ENCODE data around the gene DLG4.

The DLG4 gene

DNA sequence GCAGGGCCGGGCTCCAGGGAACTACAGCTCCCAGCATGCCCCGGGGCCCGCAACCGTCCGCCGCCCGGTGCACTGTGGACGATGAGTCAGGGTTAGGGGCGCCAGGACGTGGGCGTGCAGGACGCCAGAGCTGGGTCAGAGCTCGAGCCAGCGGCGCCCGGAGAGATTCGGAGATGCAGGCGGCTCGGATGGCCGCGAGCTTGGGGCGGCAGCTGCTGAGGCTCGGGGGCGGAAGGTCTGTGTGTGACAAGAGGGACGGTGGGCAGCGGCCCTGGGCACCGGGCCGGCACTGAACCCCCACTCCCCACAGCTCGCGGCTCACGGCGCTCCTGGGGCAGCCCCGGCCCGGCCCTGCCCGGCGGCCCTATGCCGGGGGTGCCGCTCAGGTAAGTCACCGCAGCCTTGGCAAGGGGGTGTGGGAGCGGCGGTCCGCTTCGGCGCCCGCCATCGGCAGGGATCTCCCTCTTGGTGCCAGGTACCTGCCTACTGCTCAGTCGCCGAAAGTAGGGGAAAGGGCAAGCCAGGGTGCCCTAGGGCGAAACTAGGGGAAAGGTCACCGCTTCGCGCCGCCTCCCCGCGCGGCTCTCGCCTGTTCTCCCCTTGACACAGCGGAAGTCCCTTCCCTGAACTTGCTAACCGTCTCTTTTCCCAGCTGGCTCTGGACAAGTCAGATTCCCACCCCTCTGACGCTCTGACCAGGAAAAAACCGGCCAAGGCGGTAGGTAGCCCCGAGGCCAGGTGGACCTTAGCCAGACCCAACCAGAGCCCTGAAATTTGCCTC, at the start of gene DLG4, which contains the start of gene ACADVL:
Gene DLG4 (minus strand): TSS at position 25 of the 781 bp plus-strand sequence.
Gene ACADVL (plus strand): TSS at position 127 of the 781 bp plus-strand sequence. CDS start 47 bp downstream, at position 174.
- no peak for DNase-seq

DNA sequence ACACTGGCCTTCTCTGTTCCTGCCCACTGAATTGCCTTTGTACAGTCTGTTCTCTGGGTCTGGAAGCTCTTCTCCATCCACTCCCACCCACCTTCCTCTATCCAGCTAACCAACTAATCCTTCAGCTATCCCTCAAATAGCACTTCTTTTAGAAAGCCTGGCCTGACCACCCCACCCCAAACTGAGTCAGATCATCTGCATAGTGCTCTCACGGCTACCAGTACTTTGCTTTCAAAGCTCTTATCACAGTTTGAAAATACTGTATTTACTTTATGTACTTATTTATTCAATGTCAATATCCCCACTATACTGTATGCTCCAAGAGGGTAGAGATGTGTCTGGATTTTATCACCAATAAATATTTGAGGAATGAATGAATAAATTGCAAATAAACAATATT, 47.1 kb upstream of the DLG4 start:
- no peak for DNase-seq

DNA sequence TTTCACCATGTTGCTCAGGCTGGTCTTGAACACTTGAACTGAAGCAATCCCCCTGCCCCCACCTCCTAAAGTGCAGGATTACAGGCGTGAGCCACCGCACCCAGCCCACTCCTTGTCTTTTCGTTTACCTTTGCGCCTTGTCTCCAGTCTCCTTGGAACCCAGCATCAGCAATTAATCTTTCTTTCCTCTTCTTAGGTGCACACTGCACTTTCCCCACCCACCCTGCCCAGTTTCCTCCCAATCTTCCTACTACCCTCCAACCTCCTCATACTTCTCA, 44.1 kb upstream of the DLG4 start:
- DNase-seq, result no peak

DNA sequence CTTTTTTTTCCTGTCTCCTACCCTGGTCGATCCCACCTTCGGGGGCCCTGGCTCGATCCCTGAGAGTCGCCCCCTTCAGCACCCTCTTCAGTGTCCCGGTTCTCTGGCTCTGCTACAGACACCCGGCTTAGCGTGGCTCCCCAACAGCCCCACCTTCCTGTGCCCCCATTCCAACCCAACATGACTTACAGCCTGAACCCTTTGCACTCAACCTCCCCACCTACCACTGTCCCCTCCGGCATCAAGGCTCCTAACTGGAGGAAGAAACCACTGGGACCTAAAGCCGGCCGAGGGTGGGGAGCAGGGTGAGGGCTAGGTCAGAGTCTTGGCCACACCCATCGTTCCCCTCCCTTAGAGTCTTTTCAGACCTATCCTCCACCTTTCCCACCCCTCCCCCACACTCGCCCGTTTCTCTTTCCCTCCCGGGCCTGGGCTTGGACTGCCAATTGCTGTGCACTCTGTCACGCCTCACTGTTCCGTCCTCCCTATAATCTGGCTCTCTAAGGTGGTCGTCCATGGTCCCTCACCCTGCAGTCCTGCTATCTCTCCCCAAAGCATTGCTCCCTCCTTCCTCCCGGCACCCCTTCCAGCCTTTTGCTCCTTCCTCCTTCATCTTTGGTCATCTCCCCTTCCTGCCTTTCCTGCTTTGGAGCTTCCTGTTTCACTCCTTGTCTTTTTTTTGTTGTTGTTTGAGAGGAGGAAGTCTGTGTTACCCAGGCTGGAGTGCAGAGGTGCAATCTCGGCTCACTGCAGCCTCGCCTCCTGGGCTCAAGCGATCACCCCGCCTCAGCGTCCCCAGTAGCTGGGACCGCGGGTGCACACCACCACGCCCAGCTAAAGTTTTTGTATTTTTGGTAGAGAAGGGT, 43.5 kb upstream of the DLG4 start:
- DNase-seq, result peak in 1 of 2 experiments; percentile 10

DNA sequence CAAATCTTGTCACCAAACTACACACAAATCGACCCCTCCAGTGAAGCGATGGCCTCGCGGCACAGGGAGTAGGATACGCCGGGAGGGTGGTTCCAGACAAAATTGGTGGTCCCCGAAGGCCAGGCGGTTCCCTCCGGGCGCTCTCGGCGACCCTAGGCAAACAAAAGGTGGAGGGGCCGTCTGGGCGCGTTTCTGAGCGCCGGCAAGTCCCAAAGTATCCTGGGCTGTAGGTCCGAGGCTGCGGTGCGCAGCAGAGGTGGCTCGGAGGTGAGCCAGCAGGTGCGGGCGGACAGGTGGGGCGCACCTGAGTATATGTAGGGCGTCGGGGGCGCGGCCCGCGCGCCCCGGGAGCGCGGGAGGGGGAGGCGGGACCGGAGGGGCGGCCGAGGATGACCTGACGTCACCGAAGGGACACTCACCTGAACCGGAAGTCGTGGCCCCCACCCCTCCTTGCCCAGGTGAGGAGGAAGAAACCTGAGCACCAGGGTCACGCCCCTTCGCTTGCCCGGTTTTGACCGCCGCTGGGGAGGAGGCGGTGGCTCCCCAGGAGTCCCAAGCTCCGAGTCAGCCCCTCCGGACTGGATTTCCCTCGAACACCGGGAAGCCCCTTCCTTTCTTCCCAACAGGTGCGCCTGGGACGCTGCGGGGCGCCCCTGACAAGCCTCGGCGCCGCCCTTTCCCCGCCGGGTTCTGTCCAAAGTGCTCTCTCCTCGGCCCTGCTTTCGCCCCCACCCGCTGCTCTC, 42.7 kb upstream of the DLG4 start, which contains the start of gene CLDN7:
Gene CLDN7 (minus strand): TSS at position 287 of the 743 bp plus-strand sequence. CDS start 435 bp downstream, outside the sequence.
- peak; percentile 31 to 68 for DNase-seq

DNA sequence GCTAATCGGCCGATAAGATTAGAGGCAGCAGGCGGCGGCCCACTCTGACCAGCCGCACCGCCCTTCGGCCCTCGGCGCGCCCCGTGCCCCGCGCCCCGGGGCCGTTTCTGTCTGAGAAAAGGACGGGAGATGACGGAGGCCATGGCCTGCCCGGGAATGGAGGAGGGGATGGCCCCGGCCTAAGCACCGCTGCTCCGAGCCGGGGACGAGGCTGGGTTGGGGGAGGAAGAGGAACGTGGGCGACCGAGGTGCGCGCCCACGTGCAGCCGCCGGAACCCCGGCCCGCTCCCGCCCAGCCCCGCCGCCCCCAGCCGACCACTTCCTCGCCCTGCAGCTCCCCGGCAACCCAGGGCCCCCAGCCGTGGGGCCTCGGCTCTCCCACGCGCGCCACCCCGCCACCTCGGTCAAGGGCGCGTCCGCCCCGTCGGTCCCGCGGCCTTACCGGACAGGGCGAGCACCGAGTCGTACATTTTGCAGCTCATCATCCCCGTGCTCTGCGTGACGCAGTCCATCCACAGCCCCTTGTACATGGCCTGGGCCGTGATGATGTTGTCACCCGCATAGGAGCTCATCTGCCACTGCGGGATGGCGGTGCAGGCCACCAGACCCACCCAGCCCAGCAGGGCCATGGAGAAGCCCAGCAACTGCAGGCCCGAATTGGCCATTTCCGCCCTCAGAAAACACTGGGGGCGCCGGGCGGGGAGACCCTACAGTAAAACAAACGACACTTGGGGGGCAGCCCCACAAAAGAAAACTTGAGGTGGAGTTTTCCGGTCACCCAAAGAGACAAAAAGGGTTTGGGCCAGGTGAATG, 41.9 kb upstream of the DLG4 start:
- DNase-seq, result no peak

DNA sequence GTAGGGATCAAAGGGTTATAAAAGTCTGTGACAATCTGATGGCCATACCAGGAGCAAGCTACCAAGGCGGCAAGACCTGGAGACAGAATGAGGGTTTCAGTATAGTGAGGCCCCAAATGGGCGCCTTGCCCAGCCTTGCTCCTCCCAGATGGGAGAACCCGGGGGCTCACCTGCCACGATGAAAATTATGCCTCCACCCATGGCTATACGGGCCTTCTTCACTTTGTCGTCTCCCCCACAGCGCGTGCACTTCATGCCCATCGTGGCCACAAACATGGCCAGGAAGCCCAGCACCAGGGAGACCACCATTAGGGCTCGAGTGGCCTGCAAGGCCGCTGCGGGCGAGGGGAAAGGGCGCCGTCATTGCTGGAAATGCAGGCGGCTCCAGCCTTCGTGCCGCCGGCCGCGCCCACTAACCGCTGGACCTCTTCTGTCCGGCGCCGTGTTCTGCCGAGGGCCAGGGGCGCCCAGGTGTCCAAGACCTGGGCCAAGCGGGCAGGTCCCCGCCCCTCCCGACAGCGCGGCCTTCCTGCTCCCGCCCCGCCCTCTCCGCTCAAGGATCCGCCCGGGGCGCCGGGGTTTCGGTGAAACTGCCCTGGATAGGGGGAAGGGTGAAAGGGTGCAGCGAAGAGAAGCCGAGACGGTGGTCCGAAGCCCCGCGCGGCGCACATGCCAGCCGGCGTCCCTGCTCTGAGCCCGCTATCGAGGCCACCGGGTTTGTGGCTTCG, 41.2 kb upstream of the DLG4 start:
- no peak for DNase-seq

DNA sequence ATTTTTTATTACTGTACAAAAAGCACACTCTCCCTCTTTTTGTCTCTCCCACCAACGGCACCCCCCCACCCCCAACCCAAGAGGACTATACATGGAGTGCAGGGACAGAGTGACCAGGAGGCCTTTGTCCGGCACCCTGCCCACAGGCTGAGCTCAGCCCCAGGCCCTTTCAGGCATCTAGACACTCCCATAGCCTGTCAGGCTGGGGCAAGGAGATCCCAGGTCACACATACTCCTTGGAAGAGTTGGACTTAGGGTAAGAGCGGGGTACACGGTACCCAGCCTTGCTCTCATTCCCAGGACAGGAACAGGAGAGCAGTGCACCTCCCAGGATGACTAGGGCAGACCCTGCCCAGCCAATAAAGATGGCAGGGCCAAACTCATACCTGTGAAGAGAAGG, 40.5 kb upstream of the DLG4 start:
- no peak for DNase-seq

DNA sequence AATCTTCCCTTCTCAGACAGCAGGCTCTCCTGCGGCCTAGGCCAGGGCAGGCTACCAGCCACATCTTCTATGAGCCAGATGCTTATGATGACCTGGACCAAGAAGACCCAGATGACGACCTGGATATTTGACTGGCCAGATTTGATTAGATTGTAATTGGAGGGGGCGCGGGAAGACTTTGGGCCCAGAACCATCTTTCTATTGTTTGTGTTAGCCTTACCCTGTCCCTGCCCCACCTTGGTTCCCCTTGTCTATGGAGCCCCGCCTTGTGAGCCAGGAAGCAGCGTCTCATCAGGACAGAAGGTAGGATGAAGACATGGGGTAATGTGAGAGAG, 39.9 kb upstream of the DLG4 start:
- no peak for DNase-seq

DNA sequence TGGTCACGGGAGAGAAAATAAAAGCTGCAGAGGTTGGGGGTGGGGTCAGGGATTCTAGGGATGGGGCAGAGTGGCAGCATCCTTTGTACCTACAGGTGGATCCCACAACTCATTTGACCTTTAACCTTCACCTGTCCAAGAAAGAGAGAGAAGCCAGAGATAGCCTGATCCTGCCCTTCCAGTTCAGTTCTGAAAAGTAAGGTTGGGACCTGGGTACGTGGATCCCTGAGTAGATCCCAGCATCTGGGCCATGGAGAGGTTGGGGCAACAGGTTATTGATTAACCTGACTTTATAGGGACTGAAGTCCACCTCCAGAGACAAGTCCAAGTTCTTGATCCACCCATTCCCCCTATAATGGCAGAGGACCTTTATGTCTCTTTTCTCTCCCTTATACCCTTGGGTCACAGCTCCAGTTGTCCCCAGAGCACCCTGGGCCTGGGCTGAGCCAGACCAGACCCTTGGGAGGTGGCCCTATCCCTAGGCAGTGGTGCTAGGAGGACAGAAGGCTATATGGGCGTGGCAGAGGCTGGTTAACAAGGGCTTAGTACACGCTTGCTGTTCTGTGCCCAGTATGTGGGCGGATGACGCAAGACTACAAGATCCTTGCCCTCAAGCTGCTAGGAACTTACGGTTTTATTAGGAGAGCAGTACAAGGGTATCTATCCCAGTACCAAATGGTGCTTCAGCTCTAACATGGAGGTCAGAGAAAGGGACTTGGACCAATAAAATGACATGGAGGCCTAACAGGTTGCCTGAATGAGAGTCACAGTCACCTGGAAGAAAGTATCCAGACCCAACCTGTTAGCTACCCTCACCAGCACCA, 39.3 kb upstream of the DLG4 start:
- DNase-seq, result no peak

DNA sequence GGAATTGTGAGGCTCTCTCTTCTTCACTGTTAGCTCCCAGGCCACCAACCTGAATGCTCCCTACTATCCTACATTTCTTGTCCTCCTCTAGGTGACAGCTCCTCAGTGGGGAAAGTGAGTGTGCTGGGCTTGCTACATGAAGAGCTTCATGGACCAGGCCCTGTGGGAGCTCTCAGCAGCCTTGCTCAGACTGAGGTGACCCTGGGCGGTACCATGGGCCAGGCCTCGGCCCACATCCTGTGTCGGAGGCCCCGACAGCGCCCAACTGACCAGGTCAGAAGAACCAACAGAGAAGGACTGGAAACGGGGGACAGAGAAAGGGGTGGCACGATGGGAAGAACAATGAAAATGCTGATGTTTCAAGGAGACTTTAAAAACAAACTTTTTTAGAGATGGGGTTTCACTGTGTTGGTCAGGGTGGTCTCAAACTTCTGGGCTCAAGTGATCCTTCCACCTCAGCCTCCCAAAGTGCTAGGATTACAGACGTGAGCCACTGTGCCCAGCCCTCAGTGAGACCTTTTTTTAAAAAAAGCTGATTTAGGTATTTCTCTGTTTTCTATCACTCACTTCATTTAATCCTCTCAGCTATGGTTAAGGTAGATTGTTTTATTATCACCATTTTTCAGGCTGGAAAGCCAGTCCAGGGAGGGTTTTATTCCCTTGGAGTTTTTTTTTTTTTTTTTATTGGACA, 37.3 kb upstream of the DLG4 start:
- DNase-seq, result no peak

DNA sequence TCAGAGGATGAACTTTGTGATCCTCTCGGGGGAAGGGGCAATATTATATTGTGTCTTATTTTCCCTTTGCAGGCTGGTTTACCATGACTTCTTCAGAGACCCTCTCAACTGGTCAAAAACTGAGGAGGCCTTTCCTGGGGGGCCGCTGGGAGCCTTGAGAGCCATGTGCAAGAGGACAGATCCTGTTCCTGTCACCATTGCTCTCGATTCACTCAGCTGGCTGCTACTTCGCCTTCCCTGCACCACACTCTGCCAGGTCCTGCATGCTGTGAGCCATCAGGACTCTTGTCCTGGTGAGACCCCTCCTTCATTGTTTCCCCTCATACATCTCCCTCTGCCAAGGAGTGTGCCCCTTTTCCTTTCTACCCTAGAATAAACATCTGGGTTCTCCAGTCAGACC, 34.9 kb upstream of the DLG4 start:
- no peak for DNase-seq

DNA sequence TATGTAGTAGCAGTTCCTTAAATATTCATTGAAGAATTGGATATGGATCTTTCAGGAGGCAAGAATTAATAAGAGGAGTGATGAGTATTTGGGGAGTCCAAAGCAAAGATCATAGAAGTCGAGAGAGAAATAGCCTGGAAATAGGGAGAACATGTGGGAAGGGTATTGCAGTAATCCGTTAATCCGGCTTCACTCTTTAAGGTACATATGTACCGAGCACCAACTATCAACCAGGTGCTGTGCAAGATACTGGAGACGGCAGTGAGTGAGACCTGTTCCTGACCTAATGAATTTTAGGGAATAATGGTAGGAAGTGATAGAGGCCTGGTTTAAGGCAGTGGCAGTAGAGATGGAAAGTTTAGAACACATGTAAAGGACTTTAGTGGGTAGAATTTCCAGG, 33.4 kb upstream of the DLG4 start:
- no peak for DNase-seq

DNA sequence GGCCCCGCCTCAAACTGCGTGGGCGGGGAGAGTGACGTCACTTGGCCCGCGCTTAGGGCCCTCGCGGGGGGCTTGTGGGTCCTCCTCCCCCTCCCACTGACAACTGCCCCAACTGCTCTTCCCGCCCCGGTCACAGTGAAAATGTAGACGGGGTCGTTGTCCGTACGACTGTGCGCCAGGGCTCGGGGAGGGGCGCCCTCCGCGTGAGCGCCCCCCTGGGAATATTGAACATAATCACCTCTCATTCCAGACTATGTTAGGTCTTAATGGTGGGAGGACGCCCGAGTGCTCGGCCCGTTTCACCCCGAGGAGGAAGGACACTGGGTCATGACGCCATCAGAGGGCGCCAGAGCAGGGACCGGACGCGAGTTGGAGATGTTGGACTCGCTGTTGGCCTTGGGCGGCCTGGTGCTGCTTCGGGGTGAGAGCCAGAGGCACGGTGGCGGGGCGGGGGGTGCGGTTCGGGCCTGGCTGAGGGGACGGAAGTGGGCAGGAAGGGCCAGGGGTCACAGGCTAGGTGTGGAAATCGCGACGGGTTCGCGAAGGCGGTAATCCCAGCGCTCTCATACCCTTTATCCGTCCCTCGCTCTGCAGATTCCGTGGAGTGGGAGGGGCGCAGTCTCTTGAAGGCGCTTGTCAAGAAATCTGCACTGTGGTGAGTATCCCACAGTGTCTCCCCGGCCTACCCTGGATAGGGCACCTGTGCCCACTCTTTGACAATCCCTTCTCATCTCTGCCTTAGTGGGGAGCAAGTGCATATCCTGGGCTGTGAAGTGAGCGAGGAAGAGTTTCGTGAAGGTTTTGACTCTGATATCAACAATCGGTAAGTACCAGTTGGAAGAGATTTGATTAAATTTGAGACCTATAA, 32.8 kb upstream of the DLG4 start, which contains the start of gene ELP5:
Gene ELP5 (plus strand): TSS at position 40 of the 868 bp plus-strand sequence. CDS start 336 bp downstream, at position 376.
- DNase-seq, result peak; percentile 47 to 59

DNA sequence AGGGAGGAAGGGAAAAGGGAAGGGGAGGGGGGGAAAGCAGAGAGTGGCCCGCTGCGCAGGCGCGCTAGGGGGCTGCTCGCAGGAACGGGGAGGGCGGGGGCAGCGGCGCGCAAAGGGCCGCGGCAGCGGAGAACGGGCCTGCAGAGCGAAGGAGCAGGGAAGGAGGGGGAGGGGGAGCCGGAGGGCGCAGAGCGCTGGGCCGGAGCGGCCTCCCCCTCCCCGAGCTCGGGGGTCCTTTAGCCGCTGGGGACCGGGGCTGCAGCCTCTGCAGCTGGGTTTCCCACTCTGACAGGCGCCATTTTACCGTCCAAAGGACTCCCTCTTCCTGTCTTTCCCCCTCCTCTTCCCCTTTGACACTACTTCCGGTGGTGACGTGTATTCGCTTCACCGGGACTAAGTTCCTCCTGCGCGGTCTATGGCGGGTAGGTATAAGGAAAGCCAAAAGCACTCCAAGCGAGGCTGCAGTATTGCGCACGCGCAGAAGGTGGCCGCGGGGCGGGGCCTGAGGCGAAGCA, 32.1 kb upstream of the DLG4 start, which contains the start of gene CTDNEP1:
Gene CTDNEP1 (minus strand): TSS at position 74 of the 515 bp plus-strand sequence. CDS start 438 bp downstream, outside the sequence.
- peak; percentile 86 to 89 for DNase-seq

DNA sequence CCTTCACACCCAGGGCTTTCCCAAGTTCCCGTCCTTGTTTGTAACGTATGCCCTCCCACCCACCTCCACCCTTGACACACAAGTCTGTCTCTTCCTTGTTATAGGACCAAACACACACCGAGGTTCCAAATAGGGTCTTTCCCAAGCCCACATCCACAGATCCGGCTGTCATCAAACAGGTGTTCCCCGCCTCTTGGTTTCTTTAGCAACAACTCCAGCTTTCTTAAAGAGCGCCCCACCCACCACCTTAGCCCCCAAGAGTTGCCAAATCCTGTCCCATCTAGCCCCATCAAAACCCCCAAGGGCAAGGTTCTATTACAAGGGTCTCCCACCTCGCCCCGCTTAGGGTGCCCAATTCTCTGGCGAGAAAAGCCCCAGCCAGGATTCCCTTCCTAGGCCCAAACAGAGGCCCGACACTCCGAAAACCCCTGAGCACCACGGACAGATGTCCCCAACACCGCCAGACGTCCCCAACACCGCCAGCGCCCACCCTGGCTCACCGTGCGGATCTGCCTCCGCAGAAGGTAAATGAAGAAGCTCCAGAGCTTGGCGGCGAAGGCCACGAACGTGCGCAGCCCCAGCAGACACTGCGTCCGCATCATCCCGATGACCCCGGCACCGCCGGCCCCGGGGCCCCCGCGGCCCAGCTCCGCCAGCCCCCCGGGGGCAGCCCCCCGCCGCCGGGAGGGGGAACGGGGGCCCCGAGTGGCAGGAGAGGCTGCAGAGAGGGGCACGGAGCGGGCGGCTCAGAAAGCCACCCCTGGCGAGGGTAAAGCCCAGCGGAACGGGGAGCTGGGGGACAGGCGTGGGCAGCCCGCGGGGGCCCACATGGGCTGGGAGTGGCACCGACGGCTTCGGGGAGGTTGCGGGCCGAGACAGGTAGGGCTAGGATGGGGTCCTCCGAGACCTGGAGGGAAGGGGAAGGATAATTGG, 31.3 kb upstream of the DLG4 start:
- DNase-seq, result no peak

DNA sequence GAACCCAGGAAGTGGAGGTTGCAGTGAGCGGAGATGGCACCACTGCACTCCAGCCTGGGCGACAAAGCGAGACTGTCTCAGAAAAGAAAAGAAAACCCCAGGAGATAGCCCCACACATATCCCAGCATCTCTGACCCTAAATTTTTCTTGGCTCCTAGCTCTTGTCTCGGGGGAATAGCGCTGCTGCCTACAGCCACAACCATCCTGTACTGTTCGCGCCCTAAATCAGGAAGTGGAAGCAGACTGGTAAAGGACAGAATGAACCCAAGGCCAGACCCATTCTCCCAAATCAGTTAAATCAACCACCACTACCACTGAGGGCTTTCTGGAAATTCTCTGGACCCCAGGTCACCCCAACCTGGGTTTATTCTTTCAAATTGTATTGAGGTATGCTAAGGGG, 30.2 kb upstream of the DLG4 start:
- no peak for DNase-seq

DNA sequence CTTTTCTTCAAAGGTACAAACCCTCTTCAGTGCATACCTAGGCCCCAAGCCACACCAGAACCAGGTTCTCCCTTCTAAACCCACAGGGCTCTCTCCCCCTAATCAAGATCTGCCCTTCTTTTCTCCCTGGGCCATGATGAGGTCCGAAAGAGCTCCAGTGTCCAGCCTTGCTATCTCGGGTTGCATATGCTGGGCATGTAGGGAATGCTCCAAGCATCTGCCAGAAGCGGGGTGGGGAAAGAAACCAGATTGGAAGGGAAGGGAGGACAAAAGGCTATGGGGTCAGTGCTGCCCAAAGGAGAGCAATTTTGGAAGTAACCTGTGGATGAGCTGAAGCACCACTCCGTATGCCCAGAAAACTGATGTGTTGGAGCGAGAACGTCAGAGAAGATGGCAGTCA, 29.6 kb upstream of the DLG4 start:
- DNase-seq, result no peak
